A673 (cell line): ENCODE results near the gene MITF.

ENCODE experiments used
- CTCF ChIP-seq: fragments of 300-800, 200-600 bp; sonication (generic); conservative IDR thresholded peaks from 2 replicates; pipeline ENCODE4 v1.5.1; 2017; ENCODE audit warnings: low read depth, mild to moderate bottlenecking, antibody characterized with exemption, low read length, moderate library complexity, mixed read lengths
- EZH2 ChIP-seq: fragments of 200-600 bp; sonication (generic); IDR thresholded peaks from 2 replicates; pipeline ENCODE4 v1.6.1; 2017; ENCODE audit warnings: borderline replicate concordance, low read depth, mild to moderate bottlenecking, mixed read lengths, antibody characterized with exemption, low read length; ENCODE audit not compliant: poor library complexity, severe bottlenecking

- TF ChIP-seq CTCF (no peak), EZH2 (no peak)
These were observed 37.0 kb downstream of the MITF start for GRCh38 chr3:69776289-69776688.
